Measurements from ENCODE around the gene ZNF134. TPM values are rescaled to one million over a fixed set of nuclear protein-coding genes. Genes with fewer than 3 reads are reported as not detected.

ZNF134 gene
- polyA plus RNA-seq, 3 donors, result 2.2 to 5.4 (median 3.3) TPM

DNA sequence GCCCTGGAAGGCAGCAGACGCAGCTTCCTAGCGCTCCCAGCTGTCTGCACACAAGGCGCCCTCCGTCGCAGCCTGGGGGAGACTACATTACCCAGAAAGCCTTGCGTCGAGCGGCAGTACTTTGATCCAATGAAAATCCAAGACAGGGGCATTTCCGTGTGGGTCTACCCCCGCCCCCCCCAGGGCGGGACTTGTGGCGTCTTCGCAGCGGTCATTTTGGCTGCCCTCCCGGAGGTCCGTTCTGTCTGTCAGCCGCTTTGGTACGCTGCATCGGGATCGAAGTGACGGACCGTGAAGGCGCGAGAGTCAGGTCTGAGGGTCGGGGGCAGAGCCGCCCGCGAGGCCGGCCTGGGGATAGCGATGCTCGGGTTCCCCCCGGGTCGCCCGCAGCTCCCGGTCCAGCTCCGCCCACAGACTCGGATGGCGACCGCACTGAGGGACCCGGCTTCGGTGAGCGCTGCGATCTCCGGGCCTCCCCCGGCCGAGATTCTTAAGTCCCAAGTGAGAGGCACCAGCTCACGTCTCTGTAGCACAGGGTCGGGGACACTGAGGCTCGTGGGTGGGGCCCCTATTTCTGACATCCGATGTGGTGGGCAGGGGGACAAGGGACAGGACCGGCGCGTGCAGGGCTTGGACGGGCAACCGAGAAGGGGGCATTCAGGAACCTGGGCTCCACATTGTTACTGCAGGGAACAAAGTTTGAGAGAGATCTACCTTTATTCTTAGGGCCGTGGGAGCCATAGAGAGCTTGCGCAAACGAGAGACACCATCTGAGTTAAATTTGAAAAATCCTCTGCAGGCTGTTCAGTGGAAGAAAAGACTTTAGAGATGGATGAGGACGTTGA, 19.2 kb downstream of the ZNF134 start, which contains the start of gene ZNF211:
ZNF211 (plus strand) TSS at position 182 of the 845 bp plus-strand sequence; CDS start at position 361, 179 bp downstream.
- Mint-ChIP-seq H3K27me3 (ENCODE audit: low read depth in 3 of 3) (peaks cover 0 to 5% (median 0%) of the 10 kb centered on the region in 3 donors), H3K27ac (peak within 1 kb of the TSS; percentile 84 to 95 (median 91)), H3K4me3 (peak within 1 kb of the TSS; percentile 95), H3K36me3 (peaks cover 35 to 38% of the 10 kb centered on the region in 2 donors), H3K4me1 (peaks cover 17% of the 10 kb centered on the region), H3K9me3 (peaks cover 34 to 60% (median 47%) of the 10 kb centered on the region in 7 donors)
- Histone ChIP-seq H3K79me2 (ENCODE audit: insufficient read depth, low read length) (no peaks in the 10 kb centered on the region), H3K4me2 (replicated peaks; ENCODE audit: extremely low read depth, low read length, poor library complexity, severe bottlenecking) (peak within 1 kb of the TSS; percentile 85), H3K36me3 (replicated peaks in 1 of 2; ENCODE audit: control insufficient read depth in 1 of 2, insufficient read depth in 2 of 2, low read length in 2 of 2) (peaks cover 32 to 39% of the 10 kb centered on the region in 2 donors), H3K27ac (ENCODE audit: low read depth in 1 of 2, low read length in 2 of 2) (peak within 1 kb of the TSS; percentile 34 to 87), H4K20me1 (ENCODE audit: insufficient read depth, low read length) (no peaks in the 10 kb centered on the region), H3K27me3 (ENCODE audit: control insufficient read depth in 2 of 2, insufficient read depth in 2 of 2, low read length in 2 of 2) (no peaks in the 10 kb centered on the region), H3K4me1 (ENCODE audit: control insufficient read depth in 1 of 2, insufficient read depth in 2 of 2, low read length in 2 of 2) (peaks cover 12% of the 10 kb centered on the region in 2 donors), H3K4me3 (replicated peaks in 1 of 3; ENCODE audit: low read depth in 2 of 3, low read length in 3 of 3) (peak within 1 kb of the TSS; percentile 75 to 96 (median 92)), H2AFZ (ENCODE audit: insufficient read depth, low read depth, low read length, poor library complexity, severe bottlenecking) (peak within 1 kb of the TSS; percentile 91), H3K9ac (ENCODE audit: insufficient read depth, low read length, poor library complexity, severe bottlenecking) (peak within 1 kb of the TSS; percentile 84), H3K9me3 (replicated peaks in 1 of 2; ENCODE audit: control insufficient read depth in 1 of 2, insufficient read depth in 1 of 2, low read length in 2 of 2) (peaks cover 42 to 54% of the 10 kb centered on the region in 2 donors)
- peak; percentile 89 to 92 (median 89) for DNase-seq
- intact Hi-C loops (cut with micrococcal nuclease), result loop anchor here (2.0 to 10.0 kb wide), 7 partner anchors 48 to 358 kb away; partner anchors contain the start of genes ZNF416 (in 2 of the 2), ZNF551 (in 2 of the 2), ZNF17 (in 1 of the 2) and ZNF548 (in 1 of the 2)
- TF ChIP-seq, protein P1, sequence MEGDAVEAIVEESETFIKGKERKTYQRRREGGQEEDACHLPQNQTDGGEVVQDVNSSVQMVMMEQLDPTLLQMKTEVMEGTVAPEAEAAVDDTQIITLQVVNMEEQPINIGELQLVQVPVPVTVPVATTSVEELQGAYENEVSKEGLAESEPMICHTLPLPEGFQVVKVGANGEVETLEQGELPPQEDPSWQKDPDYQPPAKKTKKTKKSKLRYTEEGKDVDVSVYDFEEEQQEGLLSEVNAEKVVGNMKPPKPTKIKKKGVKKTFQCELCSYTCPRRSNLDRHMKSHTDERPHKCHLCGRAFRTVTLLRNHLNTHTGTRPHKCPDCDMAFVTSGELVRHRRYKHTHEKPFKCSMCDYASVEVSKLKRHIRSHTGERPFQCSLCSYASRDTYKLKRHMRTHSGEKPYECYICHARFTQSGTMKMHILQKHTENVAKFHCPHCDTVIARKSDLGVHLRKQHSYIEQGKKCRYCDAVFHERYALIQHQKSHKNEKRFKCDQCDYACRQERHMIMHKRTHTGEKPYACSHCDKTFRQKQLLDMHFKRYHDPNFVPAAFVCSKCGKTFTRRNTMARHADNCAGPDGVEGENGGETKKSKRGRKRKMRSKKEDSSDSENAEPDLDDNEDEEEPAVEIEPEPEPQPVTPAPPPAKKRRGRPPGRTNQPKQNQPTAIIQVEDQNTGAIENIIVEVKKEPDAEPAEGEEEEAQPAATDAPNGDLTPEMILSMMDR (IDR thresholded peaks at IDR 0.05), result no peak
- WGBS (ENCODE audit: insufficient coverage), result 1% methylated on average over 59 of the region's 59 CpGs

DNA sequence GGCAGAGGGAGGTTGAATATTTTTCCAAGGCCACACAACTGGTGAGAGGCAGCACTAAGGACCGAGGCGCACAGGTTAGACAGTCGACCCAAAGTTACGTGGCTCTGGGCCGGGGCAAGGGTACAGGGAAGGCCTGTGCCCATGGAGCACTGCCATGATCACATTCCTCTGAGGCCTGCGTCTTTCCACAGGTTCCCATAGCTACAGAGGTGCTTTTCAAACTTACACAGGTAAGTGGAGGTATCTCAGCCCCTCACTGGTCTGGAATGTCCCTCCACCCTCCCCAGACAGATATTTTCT, 19.7 kb downstream of the ZNF134 start:
- Histone ChIP-seq H3K27me3 (ENCODE audit: control insufficient read depth in 2 of 2, insufficient read depth in 2 of 2, low read length in 2 of 2) (no peaks in the 10 kb centered on the region), H3K36me3 (replicated peaks in 1 of 2; ENCODE audit: control insufficient read depth in 1 of 2, insufficient read depth in 2 of 2, low read length in 2 of 2) (peaks cover 35 to 45% of the 10 kb centered on the region in 2 donors), H3K4me1 (ENCODE audit: control insufficient read depth in 1 of 2, insufficient read depth in 2 of 2, low read length in 2 of 2) (peaks cover 12% of the 10 kb centered on the region in 2 donors), H3K9me3 (replicated peaks in 1 of 2; ENCODE audit: control insufficient read depth in 1 of 2, insufficient read depth in 1 of 2, low read length in 2 of 2) (peaks cover 41 to 54% of the 10 kb centered on the region in 2 donors), H3K4me3 (replicated peaks in 1 of 3; ENCODE audit: low read depth in 2 of 3, low read length in 3 of 3) (peak overlapping the region; percentile 75 to 96 (median 92)), H2AFZ (ENCODE audit: insufficient read depth, low read depth, low read length, poor library complexity, severe bottlenecking) (peak overlapping the region; percentile 91), H3K27ac (ENCODE audit: low read depth in 1 of 2, low read length in 2 of 2) (peak overlapping the region in 1 of 2 donors; percentile 87), H4K20me1 (ENCODE audit: insufficient read depth, low read length) (no peaks in the 10 kb centered on the region), H3K79me2 (ENCODE audit: insufficient read depth, low read length) (no peaks in the 10 kb centered on the region), H3K9ac (ENCODE audit: insufficient read depth, low read length, poor library complexity, severe bottlenecking) (peak overlapping the region; percentile 84), H3K4me2 (replicated peaks; ENCODE audit: extremely low read depth, low read length, poor library complexity, severe bottlenecking) (peak overlapping the region; percentile 85)
- TF ChIP-seq, protein P1 (IDR thresholded peaks at IDR 0.05), result no peak
- Mint-ChIP-seq H3K4me1 (peaks cover 17% of the 10 kb centered on the region), H3K9me3 (peaks cover 39 to 60% (median 50%) of the 10 kb centered on the region in 7 donors), H3K27ac (peak overlapping the region in 4 of 7 donors; percentile 85 to 95 (median 92)), H3K27me3 (ENCODE audit: low read depth in 3 of 3) (peaks cover 0 to 5% (median 0%) of the 10 kb centered on the region in 3 donors), H3K36me3 (peaks cover 40 to 44% of the 10 kb centered on the region in 2 donors), H3K4me3 (peak overlapping the region; percentile 95)
- intact Hi-C loops (cut with micrococcal nuclease), result loop anchor here (2.0 to 10.0 kb wide), 7 partner anchors 47 to 359 kb away; partner anchors contain the start of genes ZNF416 (in 2 of the 2), ZNF551 (in 2 of the 2), ZNF17 (in 1 of the 2) and ZNF548 (in 1 of the 2)
- 86% methylated on average over 6 of the region's 6 CpGs for WGBS (ENCODE audit: insufficient coverage)
- DNase-seq, result no peak

All from CD14-positive monocyte (primary cell).